GM23338 (cell line): Measurements from ENCODE around the gene EPAS1. TPM values are rescaled to one million over a fixed set of nuclear protein-coding genes. Genes with fewer than 3 reads are reported as not detected.

Experiments used
- ATAC-seq: fragments of 200-7000 bp; cut with Tn5 transposase; 3 replicates; pipeline ENCODE4 v1.9.1; 2020
- DNase-seq: peaks from one replicate; pipeline ENCODE4 v3.0.0-alpha.2; 2015; ENCODE audit warnings: low spot score
- H2AFZ ChIP-seq: fragments of 200-600 bp; sonication (generic); 2 replicates; pipeline ENCODE4 v1.8.0; 2016; ENCODE audit warnings: antibody characterized with exemption, mild to moderate bottlenecking, moderate library complexity
- H3F3A ChIP-seq: fragments of 200-600 bp; sonication (generic); replicated peaks from 2 replicates; pipeline ENCODE4 v1.8.0; 2017; ENCODE audit warnings: antibody characterized with exemption, mixed run types, low read depth
- H3K27ac ChIP-seq: fragments of 200-600 bp; sonication (generic); 2 replicates; pipeline ENCODE4 v1.6.1; 2016; ENCODE audit warnings: low read depth
- H3K27me3 ChIP-seq: fragments of 200-600 bp; sonication (generic); 2 replicates; pipeline ENCODE4 v1.8.0; 2016; ENCODE audit warnings: mild to moderate bottlenecking, mixed run types, moderate library complexity; ENCODE audit not compliant: insufficient read depth
- H3K36me3 ChIP-seq: fragments of 200-600 bp; sonication (generic); 2 replicates; pipeline ENCODE4 v1.8.0; 2016; ENCODE audit warnings: mild to moderate bottlenecking; ENCODE audit not compliant: insufficient read depth
- H3K4me1 ChIP-seq: fragments of 200-600 bp; sonication (generic); 2 replicates; pipeline ENCODE4 v1.8.0; 2016; ENCODE audit warnings: mild to moderate bottlenecking, moderate library complexity; ENCODE audit not compliant: insufficient read depth
- H3K4me2 ChIP-seq: fragments of 200-600 bp; sonication (generic); 2 replicates; pipeline ENCODE4 v1.7.1; 2017; ENCODE audit warnings: mixed run types
- H3K4me3 ChIP-seq: fragments of 200-600 bp; sonication (generic); 2 replicates; pipeline ENCODE4 v1.6.1; 2016; ENCODE audit warnings: mixed run types
- H3K79me2 ChIP-seq: fragments of 200-600 bp; sonication (generic); replicated peaks from 2 replicates; pipeline ENCODE4 v1.8.0; 2017; ENCODE audit warnings: mild to moderate bottlenecking; ENCODE audit not compliant: insufficient read depth
- H3K9me2 ChIP-seq: fragments of 200-600 bp; sonication (generic); 2 replicates; pipeline ENCODE4 v1.8.0; 2017; ENCODE audit not compliant: insufficient read depth
- H4K20me1 ChIP-seq: fragments of 200-600 bp; sonication (generic); replicated peaks from 2 replicates; pipeline ENCODE4 v1.8.0; 2017; ENCODE audit warnings: mild to moderate bottlenecking; ENCODE audit not compliant: insufficient read depth
- H3K27ac Mint-ChIP-seq: 2 replicates; pipeline ENCODE4 v1.8.0; 2020; ENCODE audit warnings: inconsistent platforms, mild to moderate bottlenecking, moderate library complexity, mixed read lengths
- H3K27me3 Mint-ChIP-seq: 3 replicates; pipeline ENCODE4 v1.8.0; 2022; ENCODE audit warnings: low read depth, mild to moderate bottlenecking, moderate library complexity, mixed read lengths, inconsistent platforms; ENCODE audit not compliant: insufficient read depth, poor library complexity
- H3K36me3 Mint-ChIP-seq: 3 replicates; pipeline ENCODE4 v1.8.0; 2021; ENCODE audit warnings: low read depth, mild to moderate bottlenecking, inconsistent platforms, moderate library complexity, mixed read lengths
- H3K4me1 Mint-ChIP-seq: 3 replicates; pipeline ENCODE4 v1.8.0; 2020; ENCODE audit warnings: mild to moderate bottlenecking, inconsistent platforms, mixed read lengths
- H3K4me3 Mint-ChIP-seq: 3 replicates; pipeline ENCODE4 v1.8.0; 2021; ENCODE audit warnings: moderate library complexity, mild to moderate bottlenecking, inconsistent platforms, mixed read lengths
- H3K9me3 Mint-ChIP-seq: 3 replicates; pipeline ENCODE4 v1.8.0; 2020; ENCODE audit warnings: moderate library complexity, mild to moderate bottlenecking, inconsistent platforms, mixed read lengths
- ETS1 ChIP-seq: IDR thresholded peaks from 2 replicates; pipeline ENCODE4 v1.6.1; 2016; ENCODE audit warnings: antibody characterized with exemption
- EZH2 ChIP-seq: fragments of 200-600 bp; sonication (generic); IDR thresholded peaks from one replicate; pipeline ENCODE4 v1.8.0; 2017; ENCODE audit warnings: antibody characterized with exemption, mild to moderate bottlenecking, low read depth; ENCODE audit not compliant: unreplicated experiment
- JUNB ChIP-seq: IDR thresholded peaks from one replicate; pipeline ENCODE4 v1.6.1; 2016; ENCODE audit warnings: antibody characterized with exemption; ENCODE audit not compliant: unreplicated experiment
- NANOG ChIP-seq: IDR thresholded peaks from 2 replicates; pipeline ENCODE4 v1.6.1; 2016; ENCODE audit warnings: antibody characterized with exemption, borderline replicate concordance
- REST ChIP-seq: IDR thresholded peaks from one replicate; pipeline ENCODE4 v1.6.1; 2018; ENCODE audit warnings: antibody characterized with exemption; ENCODE audit not compliant: unreplicated experiment
- ZNF114 ChIP-seq: fragments of 250-450 bp; sonication (Bioruptor Pico); IDR thresholded peaks from 2 replicates; pipeline ENCODE4 v1.5.0; 2020; ENCODE audit warnings: mild to moderate bottlenecking, moderate library complexity
- ZNF331 ChIP-seq: fragments of 250-450 bp; sonication (Bioruptor Pico); IDR thresholded peaks from 2 replicates; pipeline ENCODE4 v1.5.0; 2020; ENCODE audit warnings: low read depth, mild to moderate bottlenecking, moderate library complexity
- ZNF462 ChIP-seq: fragments of 250-450 bp; sonication (Bioruptor Pico); IDR thresholded peaks from 2 replicates; pipeline ENCODE4 v1.5.0; 2020; ENCODE audit warnings: mild to moderate bottlenecking, moderate library complexity
- polyA plus RNA-seq: library from polyadenylated mRNA; unstranded; fragments of >200 nt; fragmentation: Nextera tagmentation; extraction: Ambion mirVana; gene quantifications from 2 replicates; pipeline ENCODE4 v1.2.1, GENCODE V29; 2016
- total RNA-seq: library from RNA; depleted of rRNA; stranded (reverse); fragments of >200 nt; shearing (Covaris generic); gene quantifications from 2 replicates; pipeline ENCODE4 v1.2.3, GENCODE V29; 2014

EPAS1 gene
- total and polyA plus RNA-seq, 2 experiments from 2014 or later, result 0.68 to 5.4 TPM

GRCh38 chr2:46402874-46403273, 105.7 kb downstream of the EPAS1 start:
- no peak overlapping the region for H3K4me2 ChIP-seq
- H3K36me3 Mint-ChIP-seq, result no peaks in the 10 kb centered on the region
- no peak overlapping the region for H3K27ac Mint-ChIP-seq
- H4K20me1 ChIP-seq, result no peaks in the 10 kb centered on the region
- H3K9me2 ChIP-seq, result no peaks in the 10 kb centered on the region
- DNase-seq, result no peak
- no peak for ATAC-seq
- H3K4me1 Mint-ChIP-seq, result no peaks in the 10 kb centered on the region
- H3K4me3 ChIP-seq, result no peak overlapping the region
- no peaks in the 10 kb centered on the region for H3K27me3 ChIP-seq
- H2AFZ ChIP-seq, result no peak overlapping the region
- H3K79me2 ChIP-seq, result no peaks in the 10 kb centered on the region
- H3K36me3 ChIP-seq, result no peaks in the 10 kb centered on the region
- no peak overlapping the region for H3K4me3 Mint-ChIP-seq
- H3F3A ChIP-seq, result no peaks in the 10 kb centered on the region
- H3K9me3 Mint-ChIP-seq, result no peaks in the 10 kb centered on the region
- TF ChIP-seq EZH2, result no peak
- no peak for TF ChIP-seq ETS1
- H3K27me3 Mint-ChIP-seq, result peaks cover 3% of the 10 kb centered on the region
- no peak overlapping the region for H3K27ac ChIP-seq
- no peaks in the 10 kb centered on the region for H3K4me1 ChIP-seq

- Mint-ChIP-seq H3K27me3 (peaks cover 7% of the 10 kb centered on the region), H3K4me1 (peaks cover 1% of the 10 kb centered on the region; the same call in 2 of the 3 replicates), H3K9me3 (no peaks in the 10 kb centered on the region), H3K4me3 (no peak overlapping the region), H3K36me3 (no peaks in the 10 kb centered on the region), H3K27ac (no peak overlapping the region)
- no peaks in the 10 kb centered on the region for H3K79me2 ChIP-seq
- ATAC-seq (no peak), DNase-seq (no peak)
- H3K36me3 ChIP-seq, result no peaks in the 10 kb centered on the region
- H3K27ac ChIP-seq, result no peak overlapping the region
- H3K4me2 ChIP-seq, result no peak overlapping the region
- H3K4me1 ChIP-seq, result no peaks in the 10 kb centered on the region
- no peak overlapping the region for H2AFZ ChIP-seq
- H4K20me1 ChIP-seq, result no peaks in the 10 kb centered on the region
- no peak overlapping the region for H3K4me3 ChIP-seq
- no peaks in the 10 kb centered on the region for H3K9me2 ChIP-seq
- no peaks in the 10 kb centered on the region for H3K27me3 ChIP-seq
- H3F3A ChIP-seq, result no peaks in the 10 kb centered on the region
- TF ChIP-seq ZNF462 (CRISPR knock-in tag), result no peak
- no peak for TF ChIP-seq ETS1
- TF ChIP-seq REST, result no peak
- no peak for TF ChIP-seq ZNF114 (CRISPR knock-in tag)
- no peak for TF ChIP-seq ZNF331 (CRISPR knock-in tag)
- no peak for TF ChIP-seq NANOG
- no peak for TF ChIP-seq EZH2
- TF ChIP-seq JUNB, result no peak
These were observed 107.1 kb downstream of the EPAS1 start for GRCh38 chr2:46404181-46404759.
